IMR-90 (cell line): Measurements from ENCODE around the gene LAMA5. TPM values are rescaled to one million over a fixed set of nuclear protein-coding genes. Genes with fewer than 3 reads are reported as not detected.

Experiments used
- ATAC-seq: fragments of 200-7000 bp; cut with Tn5 transposase; 2 replicates; pipeline ENCODE4 v1.9.1; 2020; ENCODE audit warnings: low read depth, mild to moderate bottlenecking, moderate library complexity
- BruUV-seq: library from RNA; stranded (reverse); fragments of 400-500 nt; replicated peaks from 2 replicates; lab custom pipeline; 2021; lab: Mats Ljungman, UMichigan
- CTCF ChIA-PET: fragments of 300-600 bp; formaldehyde crosslinking; extraction: SDS; loops from one replicate; lab custom pipeline; 2021; ENCODE audit warnings: antibody characterized with exemption; lab: Yijun Ruan, JAX
- POLR2A ChIA-PET: fragments of 300-600 bp; sonication (Branson Sonifier 250); formaldehyde crosslinking; loops from one replicate; lab custom pipeline; 2022; ENCODE audit warnings: antibody characterized with exemption; ENCODE audit not compliant: unreplicated experiment; lab: Charles Lee
- DNase-seq: peaks from one replicate; pipeline ENCODE4 v3.0.0; 2013
- H2AFZ ChIP-seq: replicated peaks from 2 replicates; pipeline ENCODE3; 2013; ENCODE audit warnings: low read length, mild to moderate bottlenecking; ENCODE audit not compliant: poor library complexity
- H2AK5ac ChIP-seq: 2 replicates; pipeline ENCODE4 v1.6.1; 2013; ENCODE audit warnings: low read depth, low read length, inconsistent platforms
- H2AK9ac ChIP-seq: replicated peaks from 2 replicates; pipeline ENCODE3; 2013; ENCODE audit warnings: mild to moderate bottlenecking, low read depth, low read length, moderate library complexity; ENCODE audit not compliant: poor library complexity
- H2BK120ac ChIP-seq: 2 replicates; pipeline ENCODE4 v1.6.1; 2013; ENCODE audit warnings: low read depth, low read length, inconsistent platforms
- H2BK15ac ChIP-seq: 3 replicates; pipeline ENCODE4 v1.6.1; 2013; ENCODE audit warnings: low read depth, low read length, inconsistent platforms
- H2BK20ac ChIP-seq: 2 replicates; pipeline ENCODE4 v1.6.1; 2013; ENCODE audit warnings: low read depth, mild to moderate bottlenecking, inconsistent platforms, low read length, moderate library complexity
- H2BK5ac ChIP-seq: 2 replicates; pipeline ENCODE4 v1.6.1; 2013; ENCODE audit warnings: mild to moderate bottlenecking, low read depth, low read length, inconsistent platforms; ENCODE audit not compliant: poor library complexity, severe bottlenecking
- H3K14ac ChIP-seq: replicated peaks from 2 replicates; pipeline ENCODE4 v1.6.1; 2013; ENCODE audit warnings: low read depth, low read length, inconsistent platforms
- H3K18ac ChIP-seq: 2 replicates; pipeline ENCODE4 v1.6.1; 2013; ENCODE audit warnings: low read depth, low read length, control low read depth
- H3K23ac ChIP-seq: 2 replicates; pipeline ENCODE4 v1.6.1; 2013; ENCODE audit warnings: low read depth, low read length, inconsistent platforms
- H3K27ac ChIP-seq: 2 replicates; pipeline ENCODE4 v1.5.1; 2013; ENCODE audit warnings: mild to moderate bottlenecking, control low read depth, low read length; ENCODE audit not compliant: insufficient read depth
- H3K27me3 ChIP-seq: 2 replicates; pipeline ENCODE4 v1.6.1; 2013; ENCODE audit warnings: low read length; ENCODE audit not compliant: control insufficient read depth, insufficient read depth
- H3K36me3 ChIP-seq: 2 replicates; pipeline ENCODE4 v1.6.1; 2013; ENCODE audit warnings: low read length, mixed read lengths; ENCODE audit not compliant: control insufficient read depth, insufficient read depth
- H3K4ac ChIP-seq: 2 replicates; pipeline ENCODE4 v1.6.1; 2013; ENCODE audit warnings: low read depth, low read length, inconsistent platforms
- H3K4me1 ChIP-seq: 2 replicates; pipeline ENCODE4 v1.6.1; 2013; ENCODE audit warnings: low read length, mixed read lengths; ENCODE audit not compliant: control insufficient read depth, insufficient read depth
- H3K4me2 ChIP-seq: 2 replicates; pipeline ENCODE4 v1.6.1; 2013; ENCODE audit warnings: low read depth, mild to moderate bottlenecking, control low read depth, low read length, moderate library complexity
- H3K4me3 ChIP-seq: 2 replicates; pipeline ENCODE4 v1.5.1; 2013; ENCODE audit warnings: low read depth, mild to moderate bottlenecking, control low read depth, low read length, moderate library complexity; ENCODE audit not compliant: insufficient read depth
- H3K56ac ChIP-seq: 2 replicates; pipeline ENCODE4 v1.6.1; 2013; ENCODE audit warnings: low read length, inconsistent platforms; ENCODE audit not compliant: insufficient read depth; ENCODE audit errors: extremely low read depth
- H3K79me1 ChIP-seq, 2 experiments: 2 replicates each; pipeline ENCODE4 v1.6.1; 2013; ENCODE audit warnings: low read length in 2 of 2, inconsistent platforms in 1 of 2, low read depth in 1 of 2
- H3K9ac ChIP-seq: 2 replicates; pipeline ENCODE4 v1.6.1; 2013; ENCODE audit warnings: low read depth, low read length, control low read depth
- H3K9me1 ChIP-seq: 2 replicates; pipeline ENCODE4 v1.6.1; 2013; ENCODE audit warnings: low read length, inconsistent platforms; ENCODE audit not compliant: insufficient read depth
- H3K9me3 ChIP-seq: 2 replicates; pipeline ENCODE4 v1.6.1; 2013; ENCODE audit warnings: low read length; ENCODE audit not compliant: control insufficient read depth, insufficient read depth
- H4K20me1 ChIP-seq: 2 replicates; pipeline ENCODE4 v1.6.1; 2013; ENCODE audit warnings: low read length, inconsistent platforms; ENCODE audit not compliant: insufficient read depth
- H4K5ac ChIP-seq: 2 replicates; pipeline ENCODE4 v1.6.1; 2013; ENCODE audit warnings: mild to moderate bottlenecking, low read depth, low read length, control low read depth
- H4K8ac ChIP-seq, 2 experiments: 2 replicates each; pipeline ENCODE4 v1.6.1; 2013; ENCODE audit warnings: low read depth in 2 of 2, low read length in 2 of 2, control low read depth in 1 of 2, inconsistent platforms in 1 of 2
- H4K91ac ChIP-seq: 2 replicates; pipeline ENCODE4 v1.6.1; 2013; ENCODE audit warnings: low read depth, low read length, inconsistent platforms; ENCODE audit not compliant: insufficient read depth
- BHLHE40 ChIP-seq: fragments of 150-350 bp; IDR thresholded peaks from 2 replicates; pipeline ENCODE4 v1.6.1; 2016; ENCODE audit warnings: mild to moderate bottlenecking, low read depth, low read length
- CEBPB ChIP-seq: IDR thresholded peaks from 2 replicates; pipeline ENCODE4 v1.6.1; 2012; ENCODE audit warnings: low read depth, low read length, improper control_type of control experiment
- CHD1 ChIP-seq: IDR thresholded peaks from 2 replicates; pipeline ENCODE4 v1.6.1; 2012; ENCODE audit warnings: low read depth, low read length, improper control_type of control experiment
- FOS ChIP-seq: fragments of 150-350 bp; IDR thresholded peaks from 2 replicates; pipeline ENCODE4 v1.6.1; 2016; ENCODE audit warnings: low read depth, low read length
- MAZ ChIP-seq: IDR thresholded peaks from 2 replicates; pipeline ENCODE4 v1.6.1; 2012; ENCODE audit warnings: low read depth, mild to moderate bottlenecking, low read length, improper control_type of control experiment, moderate library complexity, borderline replicate concordance
- MXI1 ChIP-seq: IDR thresholded peaks from 2 replicates; pipeline ENCODE4 v1.6.1; 2012; ENCODE audit warnings: low read depth, mild to moderate bottlenecking, low read length, moderate library complexity, borderline replicate concordance
- NFE2L2 ChIP-seq: fragments of 150-350 bp; IDR thresholded peaks from 2 replicates; pipeline ENCODE4 v1.6.1; 2016; ENCODE audit warnings: low read depth, mild to moderate bottlenecking, low read length
- RCOR1 ChIP-seq: IDR thresholded peaks from 2 replicates; pipeline ENCODE4 v1.6.1; 2012; ENCODE audit warnings: mild to moderate bottlenecking, low read length, improper control_type of control experiment; ENCODE audit not compliant: insufficient replicate concordance
- RFX5 ChIP-seq: IDR thresholded peaks from 2 replicates; pipeline ENCODE4 v1.8.0; 2012; ENCODE audit warnings: low read depth, mild to moderate bottlenecking, low read length, moderate library complexity
- SMC3 ChIP-seq: fragments of 150-350 bp; IDR thresholded peaks from 2 replicates; pipeline ENCODE4 v1.6.1; 2016; ENCODE audit warnings: low read depth, mild to moderate bottlenecking, antibody characterized with exemption, low read length, moderate library complexity
- WGBS, 2 experiments: methylation state at CpG; one replicate each; pipeline versions ENCODE4 v1.1.5 to v1.1.7; 2013; ENCODE audit warnings: missing lambda C conversion rate in 2 of 2; ENCODE audit not compliant: insufficient read length in 1 of 2; ENCODE audit errors: extremely low coverage in 2 of 2; 5-methylcytosine and 5-hydroxymethylcytosine counted together
- dilution Hi-C: fragments of 300-500 bp; cut with HindIII; formaldehyde crosslinking; loops from one replicate; pipeline ENCODE4 v1.14.3; 2018; ENCODE audit warnings: low sequenced_read_pairs; ENCODE audit not compliant: unreplicated experiment
- in situ Hi-C: fragments of 300-500 bp; cut with MboI; formaldehyde crosslinking; loops from 3 replicates; pipeline ENCODE4 v1.14.3; 2019; ENCODE audit warnings: low sequenced_read_pairs, inconsistent platforms, mixed read lengths
- intact Hi-C: fragments of 100-400 bp; cut with micrococcal nuclease; formaldehyde crosslinking; loops from 2 replicates; pipeline ENCODE4 v1.10.0; 2022
- polyA plus RNA-seq, 3 experiments: library from polyadenylated mRNA; depleted of rRNA; stranded (reverse); fragments of >200 nt; gene quantifications; 2 replicates each; pipeline ENCODE4 v1.2.3, GENCODE V29; 2012; ENCODE audit warnings: low replicate concordance in 1 of 3
- total RNA-seq: library from RNA; depleted of rRNA; stranded (reverse); fragments of >200 nt; gene quantifications from 2 replicates; pipeline ENCODE4 v1.2.3, GENCODE V29; 2012
- TF ChIP-seq, protein P1 (sequence below): fragments of 150-350 bp; IDR thresholded peaks from 2 replicates; pipeline ENCODE4 v1.6.1; 2016; ENCODE audit warnings: low read depth, mild to moderate bottlenecking, low read length, moderate library complexity, borderline replicate concordance
- TF ChIP-seq, protein P2 (sequence below): conservative IDR thresholded peaks from 2 replicates; pipeline ENCODE4 v1.5.1; 2012; ENCODE audit warnings: mild to moderate bottlenecking, low read depth, low read length, improper control_type of control experiment
- TF ChIP-seq, protein P3 (sequence below): fragments of 150-350 bp; IDR thresholded peaks from 2 replicates; pipeline ENCODE4 v1.6.1; 2017; ENCODE audit warnings: mild to moderate bottlenecking, antibody characterized with exemption, low read length, low read depth

Gene LAMA5
- total and polyA plus RNA-seq, 2 of the 4 experiments (the other 2 are of a cell fraction): 0.90 to 7.3 TPM

DNA sequence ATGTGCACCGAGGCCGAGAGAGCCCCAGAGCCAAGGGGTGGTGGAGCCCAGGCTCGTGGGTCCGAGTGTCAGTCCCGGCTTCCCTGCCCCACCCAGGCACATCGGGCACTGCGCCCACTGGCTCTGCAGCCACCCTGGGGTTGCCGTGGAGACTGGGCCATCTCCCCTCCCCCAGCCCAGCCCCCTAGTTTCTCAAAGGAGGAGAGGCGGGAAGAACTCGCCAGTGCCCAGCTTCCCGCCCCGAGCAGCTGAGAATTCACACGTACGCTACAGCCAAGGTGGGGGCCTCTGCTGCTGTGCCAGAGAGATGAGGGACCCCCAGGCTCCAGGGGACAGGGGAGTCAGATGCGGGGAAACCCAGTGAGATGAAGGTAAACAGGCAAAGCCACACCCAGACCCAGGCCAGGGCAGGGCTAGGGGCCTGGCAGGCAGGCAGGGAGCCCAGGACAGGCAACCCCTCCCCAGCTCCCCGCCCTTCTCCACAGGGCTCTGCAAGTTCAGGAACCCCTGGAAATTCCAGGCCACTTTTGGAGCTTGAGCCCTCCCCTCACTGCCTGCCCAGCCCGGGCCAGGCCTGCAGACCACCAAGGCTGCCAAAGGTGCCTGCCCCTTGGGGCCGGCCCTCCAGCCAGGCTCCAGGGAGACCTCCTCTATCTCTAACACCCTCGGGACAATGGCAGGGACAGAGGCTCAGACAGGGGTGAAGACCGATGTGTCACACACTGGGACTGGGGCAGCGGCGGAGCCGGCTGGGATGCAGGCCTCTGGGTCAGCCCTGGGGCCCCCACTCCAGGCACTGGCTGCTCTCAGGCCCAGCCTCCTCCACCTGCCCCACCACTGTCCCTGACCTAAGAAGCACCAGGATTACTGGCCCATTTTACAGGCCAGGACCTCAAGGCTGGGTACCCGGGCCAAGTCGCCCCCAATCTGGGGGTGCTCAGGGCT is 6.0 kb downstream of the LAMA5 start:
- Histone ChIP-seq H3K9me1 (no peaks in the 10 kb centered on the region), H3K23ac (no peak overlapping the region), H2AK9ac (no peak overlapping the region), H2AFZ (no peak overlapping the region), H2BK15ac (no peak overlapping the region), H3K9me3 (no peaks in the 10 kb centered on the region), H3K18ac (no peak overlapping the region), H3K56ac (no peak overlapping the region), H3K79me1 (no peaks in the 10 kb centered on the region), H3K27ac (no peak overlapping the region), H2AK5ac (no peak overlapping the region), H2BK5ac (no peak overlapping the region), H3K9ac (no peak overlapping the region), H3K4me2 (no peak overlapping the region), H3K4ac (no peak overlapping the region), H3K4me3 (no peak overlapping the region), H3K36me3 (peaks cover 4% of the 10 kb centered on the region; the same call in 1 of the 2 replicates), H2BK120ac (no peak overlapping the region), H3K27me3 (no peaks in the 10 kb centered on the region), H4K20me1 (peaks cover 13% of the 10 kb centered on the region; the same call in 1 of the 2 replicates), H3K14ac (no peak overlapping the region), H2BK20ac (no peak overlapping the region), H3K4me1 (peaks cover 21% of the 10 kb centered on the region), H4K8ac (no peak overlapping the region), H4K91ac (no peak overlapping the region), H4K5ac (no peak overlapping the region)
- WGBS, 2 experiments: 56% methylated on average over 5 of the region's 25 CpGs; no CpG with 5 or more reads in 1 of the 2 experiments
- dilution Hi-C loops: no loop called here
- ChIA-PET POLR2A (no interaction called here), CTCF (no interaction called here)
- DNase-seq: no peak
- intact Hi-C loops: no loop called here
- in situ Hi-C loops: no loop called here
- no peak for ATAC-seq
- BruUV-seq: no TSS peak
- TF ChIP-seq CEBPB: no peak
- TF ChIP-seq, protein P1, sequence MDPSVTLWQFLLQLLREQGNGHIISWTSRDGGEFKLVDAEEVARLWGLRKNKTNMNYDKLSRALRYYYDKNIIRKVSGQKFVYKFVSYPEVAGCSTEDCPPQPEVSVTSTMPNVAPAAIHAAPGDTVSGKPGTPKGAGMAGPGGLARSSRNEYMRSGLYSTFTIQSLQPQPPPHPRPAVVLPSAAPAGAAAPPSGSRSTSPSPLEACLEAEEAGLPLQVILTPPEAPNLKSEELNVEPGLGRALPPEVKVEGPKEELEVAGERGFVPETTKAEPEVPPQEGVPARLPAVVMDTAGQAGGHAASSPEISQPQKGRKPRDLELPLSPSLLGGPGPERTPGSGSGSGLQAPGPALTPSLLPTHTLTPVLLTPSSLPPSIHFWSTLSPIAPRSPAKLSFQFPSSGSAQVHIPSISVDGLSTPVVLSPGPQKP: no peak
- TF ChIP-seq, protein P2, sequence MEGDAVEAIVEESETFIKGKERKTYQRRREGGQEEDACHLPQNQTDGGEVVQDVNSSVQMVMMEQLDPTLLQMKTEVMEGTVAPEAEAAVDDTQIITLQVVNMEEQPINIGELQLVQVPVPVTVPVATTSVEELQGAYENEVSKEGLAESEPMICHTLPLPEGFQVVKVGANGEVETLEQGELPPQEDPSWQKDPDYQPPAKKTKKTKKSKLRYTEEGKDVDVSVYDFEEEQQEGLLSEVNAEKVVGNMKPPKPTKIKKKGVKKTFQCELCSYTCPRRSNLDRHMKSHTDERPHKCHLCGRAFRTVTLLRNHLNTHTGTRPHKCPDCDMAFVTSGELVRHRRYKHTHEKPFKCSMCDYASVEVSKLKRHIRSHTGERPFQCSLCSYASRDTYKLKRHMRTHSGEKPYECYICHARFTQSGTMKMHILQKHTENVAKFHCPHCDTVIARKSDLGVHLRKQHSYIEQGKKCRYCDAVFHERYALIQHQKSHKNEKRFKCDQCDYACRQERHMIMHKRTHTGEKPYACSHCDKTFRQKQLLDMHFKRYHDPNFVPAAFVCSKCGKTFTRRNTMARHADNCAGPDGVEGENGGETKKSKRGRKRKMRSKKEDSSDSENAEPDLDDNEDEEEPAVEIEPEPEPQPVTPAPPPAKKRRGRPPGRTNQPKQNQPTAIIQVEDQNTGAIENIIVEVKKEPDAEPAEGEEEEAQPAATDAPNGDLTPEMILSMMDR: no peak
- no peak for TF ChIP-seq RFX5
- no peak for TF ChIP-seq MAZ
- TF ChIP-seq CHD1: no peak
- no peak for TF ChIP-seq BHLHE40
- TF ChIP-seq, protein P3, sequence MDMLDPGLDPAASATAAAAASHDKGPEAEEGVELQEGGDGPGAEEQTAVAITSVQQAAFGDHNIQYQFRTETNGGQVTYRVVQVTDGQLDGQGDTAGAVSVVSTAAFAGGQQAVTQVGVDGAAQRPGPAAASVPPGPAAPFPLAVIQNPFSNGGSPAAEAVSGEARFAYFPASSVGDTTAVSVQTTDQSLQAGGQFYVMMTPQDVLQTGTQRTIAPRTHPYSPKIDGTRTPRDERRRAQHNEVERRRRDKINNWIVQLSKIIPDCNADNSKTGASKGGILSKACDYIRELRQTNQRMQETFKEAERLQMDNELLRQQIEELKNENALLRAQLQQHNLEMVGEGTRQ: no peak
- no peak for TF ChIP-seq MXI1
- TF ChIP-seq FOS: no peak
- no peak for TF ChIP-seq SMC3
- no peak for TF ChIP-seq NFE2L2
- TF ChIP-seq RCOR1: no peak
